ENCODE measurements around the gene SLC2A11. TPM values are rescaled to one million over a fixed set of nuclear protein-coding genes. Genes with fewer than 3 reads are reported as not detected.

SLC2A11 gene
- total RNA-seq, 1 donor from 2014 or later: 9.4 TPM

DNA sequence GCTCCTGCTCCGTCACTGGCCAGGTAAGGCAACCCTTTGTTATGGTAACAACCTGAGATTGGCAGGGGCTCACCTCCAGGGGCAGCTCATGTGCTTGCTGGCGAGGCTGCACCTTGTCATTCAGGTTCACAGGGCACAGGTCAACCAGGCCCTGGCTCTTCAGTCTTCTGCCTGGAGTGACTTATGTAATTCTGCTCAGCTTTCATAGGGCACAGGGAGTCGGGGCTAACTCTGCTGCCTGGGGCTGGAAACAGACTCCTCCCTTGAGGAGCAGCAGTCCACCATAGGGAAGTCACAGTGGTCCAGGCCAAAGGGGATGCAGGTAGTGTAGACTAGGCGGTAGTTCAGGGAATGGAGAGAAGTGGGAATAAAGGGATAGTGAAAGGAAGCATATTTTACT, 35.0 kb downstream of the SLC2A11 start:
- Mint-ChIP-seq H3K27me3 (ENCODE audit: low read depth) (no peaks in the 10 kb centered on the region), H3K27ac (peak overlapping the region; percentile 99), H3K9me3 (no peaks in the 10 kb centered on the region), H3K36me3 (ENCODE audit: low read depth) (peaks cover 39% of the 10 kb centered on the region), H3K4me1 (ENCODE audit: low read depth) (peaks cover 15% of the 10 kb centered on the region), H3K4me3 (ENCODE audit: low read depth) (peak overlapping the region; percentile 96)
- no peak for DNase-seq (ENCODE audit: low spot score)
- intact Hi-C loops (cut with micrococcal nuclease): no loop called here

DNA sequence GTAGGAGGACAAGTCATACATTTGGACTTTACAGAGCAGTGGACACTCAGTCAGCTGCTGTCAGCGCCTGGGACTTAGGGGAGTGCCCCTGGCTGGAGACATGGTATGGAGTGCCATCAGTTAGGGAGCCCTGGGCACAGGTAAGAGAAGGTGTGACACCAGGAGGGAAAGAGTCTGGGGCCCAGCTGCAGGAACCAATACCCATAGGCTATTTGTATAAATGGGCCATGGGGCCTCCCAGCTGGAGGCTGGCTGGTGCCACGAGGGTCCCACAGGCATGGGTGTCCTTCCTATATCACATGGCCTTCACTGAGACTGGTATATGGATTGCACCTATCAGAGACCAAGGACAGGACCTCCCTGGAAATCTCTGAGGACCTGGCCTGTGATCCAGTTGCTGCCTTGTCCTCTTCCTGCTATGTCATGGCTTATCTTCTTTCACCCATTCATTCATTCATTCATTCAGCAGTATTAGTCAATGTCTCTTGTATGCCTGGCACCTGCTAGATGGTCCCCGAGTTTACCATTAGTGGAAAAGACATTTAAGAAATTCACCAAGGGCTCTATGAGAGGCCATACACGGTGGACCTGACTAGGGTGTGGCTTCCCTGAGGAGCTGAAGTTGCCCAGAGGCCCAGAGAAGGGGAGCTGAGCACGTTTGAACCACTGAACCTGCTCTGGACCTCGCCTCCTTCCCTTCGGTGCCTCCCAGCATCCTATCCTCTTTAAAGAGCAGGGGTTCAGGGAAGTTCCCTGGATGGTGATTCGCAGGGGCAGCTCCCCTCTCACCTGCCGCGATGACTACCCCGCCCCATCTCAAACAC, 35.7 kb downstream of the SLC2A11 start:
- Mint-ChIP-seq H3K4me1 (ENCODE audit: low read depth) (peaks cover 15% of the 10 kb centered on the region), H3K4me3 (ENCODE audit: low read depth) (peak overlapping the region; percentile 96), H3K27ac (peak overlapping the region; percentile 99), H3K9me3 (no peaks in the 10 kb centered on the region), H3K36me3 (ENCODE audit: low read depth) (peaks cover 43% of the 10 kb centered on the region), H3K27me3 (ENCODE audit: low read depth) (no peaks in the 10 kb centered on the region)
- intact Hi-C loops (cut with micrococcal nuclease): no loop called here
- no peak for DNase-seq (ENCODE audit: low spot score)

- H3K27me3 Mint-ChIP-seq (ENCODE audit: low read depth): no peaks in the 10 kb centered on the region
- intact Hi-C loops (cut with micrococcal nuclease): loop anchor here (1.0 to 2.0 kb wide), 3 partner anchors 20 to 107 kb away; partner anchors contain the start of genes SLC2A11 and SMARCB1
- peak within 1 kb of the TSS; percentile 96 for H3K4me3 Mint-ChIP-seq (ENCODE audit: low read depth)
Observed at GRCh38 chr22:23893945-23894709, 36.5 kb downstream of the SLC2A11 start, which contains the start of gene MIF. TSS of gene MIF (plus strand) at chr22:23894383. CDS start at chr22:23894475, 92 bp downstream.

GRCh38 chr22:23894710-23895598, 37.3 kb downstream of the SLC2A11 start:
- peak overlapping the region; percentile 96 for H3K4me3 Mint-ChIP-seq (ENCODE audit: low read depth)
- no peaks in the 10 kb centered on the region for H3K27me3 Mint-ChIP-seq (ENCODE audit: low read depth)
- H3K9me3 Mint-ChIP-seq: peaks cover 4% of the 10 kb centered on the region
- peaks cover 15% of the 10 kb centered on the region for H3K4me1 Mint-ChIP-seq (ENCODE audit: low read depth)
- intact Hi-C loops (cut with micrococcal nuclease): loop anchor here (1.0 to 2.0 kb wide), 3 partner anchors 19 to 108 kb away; partner anchors contain the start of genes SLC2A11 and SMARCB1
- peaks cover 58% of the 10 kb centered on the region for H3K36me3 Mint-ChIP-seq (ENCODE audit: low read depth)
- peak; percentile 67 for DNase-seq (ENCODE audit: low spot score)
- H3K27ac Mint-ChIP-seq: peak overlapping the region; percentile 99

More at GRCh38 chr22:23893945-23894709, 36.5 kb downstream of the SLC2A11 start, which contains the start of gene MIF:
- H3K36me3 Mint-ChIP-seq (ENCODE audit: low read depth): peaks cover 51% of the 10 kb centered on the region
- H3K4me1 Mint-ChIP-seq (ENCODE audit: low read depth): peaks cover 15% of the 10 kb centered on the region
- DNase-seq (ENCODE audit: low spot score): peak; percentile 98
- no peaks in the 10 kb centered on the region for H3K9me3 Mint-ChIP-seq
- peak within 1 kb of the TSS; percentile 99 for H3K27ac Mint-ChIP-seq

- Mint-ChIP-seq H3K27ac (peak overlapping the region; percentile 87), H3K4me1 (ENCODE audit: low read depth) (peaks cover 15% of the 10 kb centered on the region), H3K27me3 (ENCODE audit: low read depth) (no peaks in the 10 kb centered on the region), H3K36me3 (ENCODE audit: low read depth) (peaks cover 61% of the 10 kb centered on the region), H3K9me3 (peaks cover 8% of the 10 kb centered on the region), H3K4me3 (ENCODE audit: low read depth) (peak overlapping the region; percentile 96)
- DNase-seq (ENCODE audit: low spot score): no peak
- intact Hi-C loops (cut with micrococcal nuclease): loop anchor here (2.0 kb wide), 2 partner anchors 39 to 109 kb away; partner anchors contain the start of genes SLC2A11 and SMARCB1
Observed at GRCh38 chr22:23895599-23896144, 38.0 kb downstream of the SLC2A11 start.

GRCh38 chr22:23896166-23896522, 38.5 kb downstream of the SLC2A11 start:
- intact Hi-C loops (cut with micrococcal nuclease): no loop called here
- Mint-ChIP-seq H3K9me3 (peaks cover 13% of the 10 kb centered on the region), H3K27ac (no peak overlapping the region), H3K4me3 (ENCODE audit: low read depth) (peak overlapping the region; percentile 96), H3K27me3 (ENCODE audit: low read depth) (no peaks in the 10 kb centered on the region), H3K36me3 (ENCODE audit: low read depth) (peaks cover 62% of the 10 kb centered on the region), H3K4me1 (ENCODE audit: low read depth) (peaks cover 17% of the 10 kb centered on the region)
- no peak for DNase-seq (ENCODE audit: low spot score)

- Mint-ChIP-seq H3K4me1 (ENCODE audit: low read depth) (peaks cover 17% of the 10 kb centered on the region), H3K4me3 (ENCODE audit: low read depth) (peak overlapping the region; percentile 72), H3K9me3 (peaks cover 13% of the 10 kb centered on the region), H3K27me3 (ENCODE audit: low read depth) (no peaks in the 10 kb centered on the region), H3K36me3 (ENCODE audit: low read depth) (peaks cover 62% of the 10 kb centered on the region), H3K27ac (no peak overlapping the region)
- intact Hi-C loops (cut with micrococcal nuclease): no loop called here
- DNase-seq (ENCODE audit: low spot score): no peak
Observed at GRCh38 chr22:23896523-23897186, 39.0 kb downstream of the SLC2A11 start.

DNA sequence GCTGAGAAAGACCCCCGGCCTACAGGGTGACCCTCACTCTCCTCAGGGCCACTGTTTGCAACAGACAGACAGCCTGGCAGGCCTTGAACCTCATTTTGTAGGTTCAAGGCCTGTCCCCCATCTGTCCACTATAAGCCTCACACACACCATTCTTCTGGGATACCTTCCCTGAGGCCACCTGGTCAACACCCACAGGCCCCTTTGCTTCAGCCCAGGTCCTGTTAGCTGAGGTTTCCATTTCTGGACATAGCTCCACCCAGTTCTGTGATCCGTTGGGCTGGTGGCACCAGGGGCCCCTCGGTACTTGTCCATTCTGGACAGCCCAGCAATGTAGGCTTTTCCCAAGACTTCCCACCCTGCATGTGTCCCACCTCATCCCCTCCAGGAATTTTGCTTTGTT, 39.6 kb downstream of the SLC2A11 start:
- peaks cover 62% of the 10 kb centered on the region for H3K36me3 Mint-ChIP-seq (ENCODE audit: low read depth)
- H3K27me3 Mint-ChIP-seq (ENCODE audit: low read depth): no peaks in the 10 kb centered on the region
- DNase-seq (ENCODE audit: low spot score): no peak
- intact Hi-C loops (cut with micrococcal nuclease): no loop called here
- peaks cover 17% of the 10 kb centered on the region for H3K4me1 Mint-ChIP-seq (ENCODE audit: low read depth)
- peak overlapping the region; percentile 72 for H3K4me3 Mint-ChIP-seq (ENCODE audit: low read depth)
- no peak overlapping the region for H3K27ac Mint-ChIP-seq
- peaks cover 13% of the 10 kb centered on the region for H3K9me3 Mint-ChIP-seq

GRCh38 chr22:23898006-23898974, 40.6 kb downstream of the SLC2A11 start:
- H3K27me3 Mint-ChIP-seq (ENCODE audit: low read depth): no peaks in the 10 kb centered on the region
- peaks cover 13% of the 10 kb centered on the region for H3K9me3 Mint-ChIP-seq
- DNase-seq (ENCODE audit: low spot score): no peak
- intact Hi-C loops (cut with micrococcal nuclease): no loop called here
- peak overlapping the region; percentile 54 for H3K4me3 Mint-ChIP-seq (ENCODE audit: low read depth)
- H3K4me1 Mint-ChIP-seq (ENCODE audit: low read depth): peaks cover 13% of the 10 kb centered on the region
- peaks cover 62% of the 10 kb centered on the region for H3K36me3 Mint-ChIP-seq (ENCODE audit: low read depth)
- H3K27ac Mint-ChIP-seq: no peak overlapping the region

DNA sequence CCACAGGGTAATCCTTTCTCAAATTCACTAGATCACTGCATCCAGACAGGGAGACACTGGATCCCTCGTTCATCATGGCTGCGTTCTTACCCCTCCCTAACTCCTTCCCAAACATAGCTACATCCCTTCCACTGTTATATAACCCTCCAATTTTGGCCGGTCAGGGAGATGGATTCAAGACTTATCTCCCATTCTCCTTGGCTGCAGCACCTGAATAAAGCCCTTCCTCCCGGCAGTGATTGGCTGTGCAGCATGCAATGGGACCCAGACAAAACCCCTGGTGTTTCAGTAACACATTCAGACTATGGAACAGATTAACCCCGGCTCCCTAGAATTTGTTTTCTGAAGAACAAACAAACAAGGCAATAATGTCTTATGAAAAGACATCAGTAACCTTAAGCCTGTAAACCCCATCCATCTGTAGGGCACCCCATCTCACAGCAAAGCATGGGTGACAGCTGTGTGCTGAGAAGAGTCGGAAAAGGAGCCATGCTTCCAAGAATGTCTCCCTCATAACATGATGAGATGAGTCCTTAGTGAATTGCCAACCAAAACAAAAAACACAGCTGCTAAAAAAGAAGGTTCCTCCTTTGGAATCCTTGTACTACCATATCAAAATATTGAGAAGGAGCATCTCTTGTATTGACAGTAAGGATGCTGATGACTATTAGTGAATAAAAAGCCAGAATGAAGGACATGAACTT, 41.5 kb downstream of the SLC2A11 start:
- no peak for DNase-seq (ENCODE audit: low spot score)
- peaks cover 58% of the 10 kb centered on the region for H3K36me3 Mint-ChIP-seq (ENCODE audit: low read depth)
- no peak overlapping the region for H3K4me3 Mint-ChIP-seq (ENCODE audit: low read depth)
- intact Hi-C loops (cut with micrococcal nuclease): no loop called here
- H3K9me3 Mint-ChIP-seq: peaks cover 13% of the 10 kb centered on the region
- peaks cover 4% of the 10 kb centered on the region for H3K27me3 Mint-ChIP-seq (ENCODE audit: low read depth)
- H3K4me1 Mint-ChIP-seq (ENCODE audit: low read depth): peaks cover 7% of the 10 kb centered on the region
- H3K27ac Mint-ChIP-seq: no peak overlapping the region
